GM12878 (cell line): ENCODE data around the gene SCARF1. TPM values are rescaled to one million over a fixed set of nuclear protein-coding genes. Genes with fewer than 3 reads are reported as not detected.

Source experiments
- ATAC-seq: fragments of 200-7000 bp; cut with Tn5 transposase; 3 replicates; pipeline ENCODE4 v1.9.1; 2020; ENCODE audit warnings: mild to moderate bottlenecking, moderate library complexity
- BruUV-seq: library from RNA; stranded (reverse); fragments of 400-500 nt; replicated peaks from 2 replicates; lab custom pipeline; 2021; lab: Mats Ljungman, UMichigan
- CTCF ChIA-PET: fragments of 300-600 bp; sonication (Branson Sonifier 250); formaldehyde crosslinking; extraction: SDS; loops from one replicate; lab custom pipeline; 2021; ENCODE audit warnings: inconsistent platforms; lab: Yijun Ruan, JAX
- POLR2A ChIA-PET: fragments of 350-600 bp; formaldehyde crosslinking; extraction: SDS; loops from one replicate; lab custom pipeline; 2021; ENCODE audit warnings: inconsistent platforms; lab: Charles Lee
- RAD21 ChIA-PET: fragments of 300-600 bp; sonication (Branson Sonifier 250); formaldehyde crosslinking; loops from one replicate; lab custom pipeline; 2023; ENCODE audit warnings: antibody characterized with exemption; ENCODE audit not compliant: unreplicated experiment; lab: Charles Lee
- SMC1A ChIA-PET: fragments of 300-600 bp; sonication (Branson Sonifier 250); formaldehyde crosslinking; loops from one replicate; lab custom pipeline; 2023; ENCODE audit not compliant: unreplicated experiment, uncharacterized antibody; lab: Charles Lee
- DNase-seq: peaks from one replicate; pipeline ENCODE4 v3.0.0-alpha.2; 2011; ENCODE audit warnings: low read depth, low spot score
- FAIRE-seq: peaks from 3 replicates; lab custom pipeline; 2011; peaks lifted over from hg19 to GRCh38; lab: Jason Lieb, UNC
- H2AFZ ChIP-seq: 2 replicates; pipeline ENCODE4 v1.6.0; 2011; ENCODE audit warnings: low read depth, low read length, control low read depth; ENCODE audit not compliant: control insufficient read depth
- H3K27ac ChIP-seq: 2 replicates; pipeline ENCODE4 v1.5.1; 2011; ENCODE audit warnings: control low read depth; ENCODE audit not compliant: control insufficient read depth, insufficient read depth
- H3K27me3 ChIP-seq, 2 experiments: replicated peaks in 1 of 2; 2 replicates each; pipeline versions ENCODE4 v1.6.0 to v1.6.1; 2011; ENCODE audit warnings: low read length in 1 of 2; ENCODE audit not compliant: control insufficient read depth in 2 of 2, insufficient read depth in 2 of 2
- H3K36me3 ChIP-seq, 2 experiments: 2 replicates each; pipeline ENCODE4 v1.5.1; 2011; ENCODE audit warnings: low read length in 1 of 2; ENCODE audit not compliant: control insufficient read depth in 2 of 2, insufficient read depth in 2 of 2
- H3K4me1 ChIP-seq: 2 replicates; pipeline ENCODE4 v1.6.1; 2011; ENCODE audit warnings: mild to moderate bottlenecking, low read length, moderate library complexity, mixed read lengths; ENCODE audit not compliant: control insufficient read depth, insufficient read depth
- H3K4me2 ChIP-seq: 2 replicates; pipeline ENCODE4 v1.6.0; 2011; ENCODE audit warnings: control low read depth; ENCODE audit not compliant: control insufficient read depth, insufficient read depth
- H3K4me3 ChIP-seq: fragments of 200-600 bp; sonication (generic); 2 replicates; pipeline ENCODE4 v1.5.1; 2016
- H3K79me2 ChIP-seq: 2 replicates; pipeline ENCODE4 v1.6.0; 2011; ENCODE audit warnings: low read length; ENCODE audit not compliant: control insufficient read depth, insufficient read depth
- H3K9ac ChIP-seq: 2 replicates; pipeline ENCODE4 v1.8.0; 2011; ENCODE audit warnings: low read length, control low read depth, mixed read lengths; ENCODE audit not compliant: control insufficient read depth, insufficient read depth
- H3K9me3 ChIP-seq: replicated peaks from 3 replicates; pipeline ENCODE4 v1.5.1; 2011; ENCODE audit warnings: mild to moderate bottlenecking, low read length; ENCODE audit not compliant: control insufficient read depth, insufficient read depth
- H4K20me1 ChIP-seq: 2 replicates; pipeline ENCODE4 v1.6.0; 2011; ENCODE audit not compliant: control insufficient read depth, insufficient read depth
- ATF3 ChIP-seq: IDR thresholded peaks from 2 replicates; pipeline ENCODE4 v1.6.1; 2011; ENCODE audit warnings: low read depth, mild to moderate bottlenecking, low read length, moderate library complexity, borderline replicate concordance; ENCODE audit errors: extremely low read depth
- CREB1 ChIP-seq: IDR thresholded peaks from 2 replicates; pipeline ENCODE4 v1.6.1; 2012; ENCODE audit warnings: low read depth, mild to moderate bottlenecking, inconsistent platforms
- POU2F2 ChIP-seq: IDR thresholded peaks from 3 replicates; pipeline ENCODE4 v1.6.1; 2011; ENCODE audit warnings: low read depth, mild to moderate bottlenecking, low read length, borderline replicate concordance
- TARDBP ChIP-seq: IDR thresholded peaks from 2 replicates; pipeline ENCODE4 v1.6.1; 2016; ENCODE audit warnings: borderline replicate concordance
- WGBS: methylation state at CpG from one replicate; pipeline ENCODE4 v1.1.6; 2016; ENCODE audit warnings: low lambda C conversion rate; ENCODE audit not compliant: insufficient replicate concordance, insufficient coverage; ENCODE audit errors: missing lambda C conversion rate; 5-methylcytosine and 5-hydroxymethylcytosine counted together
- in situ Hi-C: fragments of 300-500 bp; cut with MboI; formaldehyde crosslinking; loops from 9 replicates; pipeline ENCODE4 v1.14.3; 2018; ENCODE audit warnings: mixed read lengths
- intact Hi-C: fragments of 100-400 bp; cut with micrococcal nuclease; formaldehyde crosslinking; loops from one replicate; pipeline ENCODE4 v1.14.2; 2022; ENCODE audit not compliant: unreplicated experiment
- polyA plus RNA-seq, 11 experiments: library from polyadenylated mRNA; depleted of rRNA in 4 of 11; unstranded in 6 of 11; stranded (reverse) in 5 of 11; fragments of >200 nt; fragmentation: Nextera tagmentation in 4 of 11; fragmentation: Illumina TruSeq in 1 of 11; extraction: Ambion mirVana in 4 of 11; extraction: Trizol in 1 of 11; gene quantifications; 1 replicate in 1 of 11; 2 replicates in 10 of 11; pipeline versions ENCODE4 v1.2.1 to v1.2.3, GENCODE V29; 2011 to 2016; ENCODE audit warnings: inconsistent platforms in 2 of 11, missing spikeins in 2 of 11, low read depth in 1 of 11
- total RNA-seq, 4 experiments: library from RNA; depleted of rRNA in 3 of 4; stranded (reverse); fragments of >200 nt in 3 of 4; fragmentation: Illumina TruSeq in 1 of 4; extraction: Trizol in 1 of 4; gene quantifications; 2 replicates each; pipeline versions ENCODE4 v1.2.1 to v1.2.3, GENCODE V29; 2013 to 2021

SCARF1 gene
- total and polyA plus RNA-seq, 10 of the 15 experiments (the other 5 are each of a cell fraction or from before 2014, with no cell fraction given) = 0.10 to 1.7 (median 0.43) TPM

- TF ChIP-seq ATF3 (no peak), POU2F2 (no peak)
These were observed 5.9 kb downstream of the SCARF1 start (continued) for GRCh38 chr17:1639549-1640180.

GRCh38 chr17:1638624-1639300 lies 6.8 kb downstream of the SCARF1 start:
- FAIRE-seq = no peak
- Histone ChIP-seq H3K4me1 (peaks cover 3% of the 10 kb centered on the region; the same call in 1 of the 2 replicates), H2AFZ (no peak overlapping the region), H3K79me2 (no peaks in the 10 kb centered on the region), H3K9ac (no peak overlapping the region), H3K4me3 (no peak overlapping the region), H3K4me2 (no peak overlapping the region), H4K20me1 (no peaks in the 10 kb centered on the region), H3K27me3 (no peaks in the 10 kb centered on the region), H3K9me3 (no peaks in the 10 kb centered on the region), H3K36me3 (no peaks in the 10 kb centered on the region), H3K27ac (no peak overlapping the region)
- RAD21 ChIA-PET = interaction anchor here (0.7 kb wide), 1 partner anchor 61 kb away, joined by 3 read pairs; no protein-coding TSS in a partner anchor
- 68% methylated on average over 19 of the region's 19 CpGs for WGBS
- TF ChIP-seq TARDBP (no peak), CREB1 (no peak)
- in situ Hi-C loops (no loop called here), intact Hi-C loops (no loop called here)
- CTCF ChIA-PET = interaction anchor here (1.1 kb wide), 1 partner anchor 451 kb away, joined by 3 read pairs; no protein-coding TSS in a partner anchor
- no TSS peak for BruUV-seq
- no peak for ATAC-seq
- DNase-seq = no peak
- POLR2A ChIA-PET = no interaction called here
- SMC1A ChIA-PET = no interaction called here
